ENCODE measurements around the gene LRRC8E.

Gene LRRC8E

GRCh38 chr19:7933828-7934725 is 45.8 kb downstream of the LRRC8E start:
- H3K4me3 ChIP-seq (ENCODE audit: low read length) = no peak overlapping the region
- no peak for TF ChIP-seq ZNF274 (IDR thresholded peaks at IDR 0.05; ENCODE audit: low read depth, low read length)

GRCh38 chr19:7934766-7935165 is 46.5 kb downstream of the LRRC8E start:
- H3K4me3 ChIP-seq (ENCODE audit: low read length) = no peak overlapping the region
- TF ChIP-seq ZNF274 (IDR thresholded peaks at IDR 0.05; ENCODE audit: low read depth, low read length) = no peak

GRCh38 chr19:7940841-7941240 is 52.5 kb downstream of the LRRC8E start:
- H3K4me3 ChIP-seq (ENCODE audit: low read length) = no peak overlapping the region
- TF ChIP-seq ZNF274 (IDR thresholded peaks at IDR 0.05; ENCODE audit: low read depth, low read length) = no peak

GRCh38 chr19:7941895-7942596 is 53.7 kb downstream of the LRRC8E start:
- TF ChIP-seq ZNF274 (IDR thresholded peaks at IDR 0.05; ENCODE audit: low read depth, low read length) = no peak
- H3K4me3 ChIP-seq (ENCODE audit: low read length) = peak overlapping the region; percentile 95; the same call in 1 of the 2 replicates

- H3K4me3 ChIP-seq (ENCODE audit: low read length) = peak overlapping the region; percentile 95
- TF ChIP-seq ZNF274 (IDR thresholded peaks at IDR 0.05; ENCODE audit: low read depth, low read length) = no peak
These were observed 54.7 kb downstream of the LRRC8E start for GRCh38 chr19:7942981-7943443.

GRCh38 chr19:7943444-7944176 is 55.3 kb downstream of the LRRC8E start, which contains the start of gene TIMM44:
Gene TIMM44, minus strand, starts transcription at chr19:7943666. Its CDS starts 15 bp downstream, at chr19:7943651.
- no peak for TF ChIP-seq ZNF274 (IDR thresholded peaks at IDR 0.05; ENCODE audit: low read depth, low read length)
- peak within 1 kb of the TSS; percentile 95 for H3K4me3 ChIP-seq (ENCODE audit: low read length)

GRCh38 chr19:7944177-7944761 is 56.0 kb downstream of the LRRC8E start:
- TF ChIP-seq ZNF274 (IDR thresholded peaks at IDR 0.05; ENCODE audit: low read depth, low read length) = no peak
- peak overlapping the region; percentile 78; the same call in 1 of the 2 replicates for H3K4me3 ChIP-seq (ENCODE audit: low read length)

- no peak overlapping the region for H3K4me3 ChIP-seq (ENCODE audit: low read length)
- no peak for TF ChIP-seq ZNF274 (IDR thresholded peaks at IDR 0.05; ENCODE audit: low read depth, low read length)
These were observed 59.6 kb downstream of the LRRC8E start for GRCh38 chr19:7947939-7948338.

All from GM08714 (cell line).